Endothelial cell of umbilical vein (primary cell): ENCODE results near the gene TNFAIP8L1. TPM values are rescaled to one million over a fixed set of nuclear protein-coding genes. Genes with fewer than 3 reads are reported as not detected.

Source experiments
- BruUV-seq: library from RNA; stranded (reverse); fragments of 400-500 nt; replicated peaks from 2 replicates; lab custom pipeline; 2021; lab: Mats Ljungman, UMichigan
- CTCF ChIA-PET: fragments of 300-600, 350-600 bp; sonication (Branson Sonifier 250); formaldehyde crosslinking; loops from one replicate; lab custom pipeline; 2021; ENCODE audit warnings: antibody characterized with exemption, inconsistent platforms; lab: Charles Lee
- POLR2A ChIA-PET: fragments of 300-600, 350-600 bp; sonication (Branson Sonifier 250); formaldehyde crosslinking; loops from one replicate; lab custom pipeline; 2021; ENCODE audit warnings: antibody characterized with exemption, inconsistent platforms; lab: Charles Lee
- DNase-seq: peaks from one replicate; pipeline ENCODE4 v3.0.0-alpha.2; 2011; ENCODE audit warnings: low read depth, low spot score
- FAIRE-seq: peaks from 2 replicates; lab custom pipeline; 2011; peaks lifted over from hg19 to GRCh38; lab: Jason Lieb, UNC
- H2AFZ ChIP-seq: 2 replicates; pipeline ENCODE4 v1.6.0; 2012; ENCODE audit warnings: low read depth, low read length, control low read depth, inconsistent platforms
- H3K27ac ChIP-seq: 2 replicates; pipeline ENCODE4 v1.5.1; 2011; ENCODE audit warnings: low read depth, mild to moderate bottlenecking, control low read depth, low read length, moderate library complexity; ENCODE audit not compliant: insufficient read depth
- H3K27me3 ChIP-seq, 2 experiments: 2 replicates each; pipeline versions ENCODE4 v1.6.0 to v1.6.1; 2011; ENCODE audit warnings: low read length in 2 of 2, mixed read lengths in 1 of 2; ENCODE audit not compliant: control insufficient read depth in 2 of 2, insufficient read depth in 2 of 2
- H3K36me3 ChIP-seq, 2 experiments: 2 replicates in 1 of 2; 3 replicates in 1 of 2; pipeline ENCODE4 v1.5.1; 2011; ENCODE audit warnings: low read length in 2 of 2, mild to moderate bottlenecking in 1 of 2, moderate library complexity in 1 of 2; ENCODE audit not compliant: control insufficient read depth in 2 of 2, insufficient read depth in 2 of 2; ENCODE audit errors: extremely low read depth in 1 of 2
- H3K4me1 ChIP-seq: 3 replicates; pipeline ENCODE4 v1.5.1; 2011; ENCODE audit warnings: mild to moderate bottlenecking, low read length; ENCODE audit not compliant: control insufficient read depth, insufficient read depth; ENCODE audit errors: extremely low read depth
- H3K4me2 ChIP-seq: 2 replicates; pipeline ENCODE4 v1.6.1; 2011; ENCODE audit warnings: low read length, control low read depth, mixed read lengths; ENCODE audit not compliant: insufficient read depth
- H3K4me3 ChIP-seq, 3 experiments: fragments of 200-600 bp in 1 of 3; sonication (generic), shearing (Covaris generic) in 1 of 3; replicated peaks in 1 of 3; 2 replicates each; pipeline ENCODE4 v1.5.1; 2011 to 2016; ENCODE audit warnings: control low read depth in 3 of 3, low read length in 3 of 3, mild to moderate bottlenecking in 2 of 3, inconsistent platforms in 1 of 3, low read depth in 1 of 3, moderate library complexity in 1 of 3; ENCODE audit not compliant: insufficient read depth in 1 of 3
- H3K79me2 ChIP-seq: 2 replicates; pipeline ENCODE4 v1.6.0; 2012; ENCODE audit warnings: low read length, inconsistent platforms; ENCODE audit not compliant: control insufficient read depth, insufficient read depth
- H3K9ac ChIP-seq: replicated peaks from 2 replicates; pipeline ENCODE3; 2011; ENCODE audit warnings: low read length, control low read depth; ENCODE audit not compliant: insufficient read depth; ENCODE audit errors: extremely low read depth
- H3K9me1 ChIP-seq: replicated peaks from 3 replicates; pipeline ENCODE4 v1.6.0; 2011; ENCODE audit warnings: mild to moderate bottlenecking, low read length; ENCODE audit not compliant: control insufficient read depth, insufficient read depth; ENCODE audit errors: extremely low read depth
- H3K9me3 ChIP-seq: replicated peaks from 2 replicates; pipeline ENCODE4 v1.5.1; 2012; ENCODE audit warnings: low read length, inconsistent platforms; ENCODE audit not compliant: control insufficient read depth, insufficient read depth
- H4K20me1 ChIP-seq: replicated peaks from 2 replicates; pipeline ENCODE3; 2011; ENCODE audit warnings: mild to moderate bottlenecking, low read length; ENCODE audit not compliant: control insufficient read depth, insufficient read depth; ENCODE audit errors: extremely low read depth
- CTCF ChIP-seq, 2 donors: IDR thresholded peaks; 1 replicate in 1 of 2; 2 replicates in 1 of 2; pipeline ENCODE4 v1.5.1; 2011; ENCODE audit warnings: low read length in 2 of 2, mild to moderate bottlenecking in 2 of 2, moderate library complexity in 2 of 2, control low read depth in 1 of 2, inconsistent platforms in 1 of 2, low read depth in 1 of 2; ENCODE audit not compliant: insufficient read depth in 1 of 2; ENCODE audit errors: extremely low read depth in 1 of 2
- EZH2 ChIP-seq: IDR thresholded peaks from 2 replicates; pipeline ENCODE4 v1.6.1; 2012; ENCODE audit warnings: borderline replicate concordance, low read depth, mild to moderate bottlenecking, moderate library complexity, low read length, inconsistent platforms; ENCODE audit not compliant: severe bottlenecking
- FOS ChIP-seq: IDR thresholded peaks from 2 replicates; pipeline ENCODE4 v1.6.1; 2011; ENCODE audit warnings: mild to moderate bottlenecking, low read length, moderate library complexity, borderline replicate concordance; ENCODE audit not compliant: insufficient read depth
- GATA2 ChIP-seq: IDR thresholded peaks from 2 replicates; pipeline ENCODE4 v1.7.0; 2011; ENCODE audit warnings: low read depth, mild to moderate bottlenecking, moderate library complexity, mixed read lengths, low read length; ENCODE audit not compliant: insufficient read length, insufficient read depth
- JUN ChIP-seq: IDR thresholded peaks from 2 replicates; pipeline ENCODE4 v1.6.1; 2011; ENCODE audit warnings: borderline replicate concordance, low read depth; ENCODE audit not compliant: insufficient read length, insufficient read depth
- MYC ChIP-seq: IDR thresholded peaks from one replicate; pipeline ENCODE4 v1.6.1; 2011; ENCODE audit warnings: mild to moderate bottlenecking, low read depth, low read length
- POLR2A ChIP-seq: IDR thresholded peaks from 2 replicates; pipeline ENCODE4 v1.6.1; 2012; ENCODE audit warnings: low read depth, mild to moderate bottlenecking, control low read depth, low read length
- POLR2AphosphoS5 ChIP-seq: IDR thresholded peaks from 2 replicates; pipeline ENCODE4 v1.6.1; 2012; ENCODE audit warnings: low read depth, mild to moderate bottlenecking, control low read depth, low read length, moderate library complexity; ENCODE audit not compliant: insufficient read depth
- dilution Hi-C: fragments of 300-500 bp; cut with MboI; formaldehyde crosslinking; loops from one replicate; pipeline ENCODE4 v1.15.0; 2019; ENCODE audit warnings: low sequenced_read_pairs; ENCODE audit not compliant: extremely low pct_ligation_motif_present
- intact Hi-C: fragments of 100-400 bp; cut with micrococcal nuclease; formaldehyde crosslinking; loops from one replicate; pipeline ENCODE4 v1.10.0; 2022
- polyA plus RNA-seq, 4 experiments: library from polyadenylated mRNA; depleted of rRNA in 3 of 4; stranded (reverse) in 3 of 4; unstranded in 1 of 4; fragments of >200 nt; gene quantifications; 2 replicates each; pipeline versions ENCODE4 v1.2.1 to v1.2.3, GENCODE V29; 2011 to 2012; ENCODE audit warnings: missing spikeins in 1 of 4
- total RNA-seq: library from RNA; stranded (reverse); gene quantifications from 2 replicates; pipeline ENCODE4 v1.2.3, GENCODE V29; 2021
- TF ChIP-seq, protein P1 (sequence below): IDR thresholded peaks from 2 replicates; pipeline ENCODE4 v1.6.1; 2011; ENCODE audit not compliant: insufficient read depth, insufficient read length

TNFAIP8L1 gene
- total and polyA plus RNA-seq, 2 donors (not counting 3 experiments of a cell fraction or from before 2014, with no cell fraction given): 40.0 to 56.1 TPM

- POLR2A ChIA-PET: no interaction called here
- TF ChIP-seq MYC (no peak), EZH2 (no peak), JUN (no peak), POLR2A (no peak), FOS (no peak), GATA2 (no peak), CTCF (IDR thresholded peaks at IDR 0.05; ENCODE audit: extremely low read depth in 1 of 2, insufficient read depth in 1 of 2, low read depth in 1 of 2, low read length in 2 of 2) (no peak), POLR2AphosphoS5 (no peak)
- TF ChIP-seq, protein P1, sequence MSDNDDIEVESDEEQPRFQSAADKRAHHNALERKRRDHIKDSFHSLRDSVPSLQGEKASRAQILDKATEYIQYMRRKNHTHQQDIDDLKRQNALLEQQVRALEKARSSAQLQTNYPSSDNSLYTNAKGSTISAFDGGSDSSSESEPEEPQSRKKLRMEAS: no peak
- no peak overlapping the region for H3K4me3 ChIP-seq
- H3K27ac ChIP-seq: no peak overlapping the region
- DNase-seq (no peak), FAIRE-seq (no peak)
- no peaks in the 10 kb centered on the region for H4K20me1 ChIP-seq
- H3K79me2 ChIP-seq: peaks cover 14% of the 10 kb centered on the region
- CTCF ChIA-PET: no interaction called here
- H3K27me3 ChIP-seq: no peaks in the 10 kb centered on the region
- H3K36me3 ChIP-seq: peaks cover 0 to 33% of the 10 kb centered on the region in 2 experiments
- no peak overlapping the region for H2AFZ ChIP-seq
- no TSS peak for BruUV-seq
- H3K9me3 ChIP-seq: no peaks in the 10 kb centered on the region
- dilution Hi-C loops (no loop called here), intact Hi-C loops (no loop called here)
- H3K4me2 ChIP-seq: no peak overlapping the region
- H3K4me1 ChIP-seq: peaks cover 11% of the 10 kb centered on the region
- no peak overlapping the region for H3K9ac ChIP-seq
- no peaks in the 10 kb centered on the region for H3K9me1 ChIP-seq
Observed at GRCh38 chr19:4653793-4654436, 14.6 kb downstream of the TNFAIP8L1 start.
